ENCODE results near the gene SHISA7.
"Not testable (repeated sequence)": the region's sequence is repeated elsewhere in the genome, so short reads cannot be mapped to it uniquely, and the experiment has no call there.

SHISA7 gene

DNA sequence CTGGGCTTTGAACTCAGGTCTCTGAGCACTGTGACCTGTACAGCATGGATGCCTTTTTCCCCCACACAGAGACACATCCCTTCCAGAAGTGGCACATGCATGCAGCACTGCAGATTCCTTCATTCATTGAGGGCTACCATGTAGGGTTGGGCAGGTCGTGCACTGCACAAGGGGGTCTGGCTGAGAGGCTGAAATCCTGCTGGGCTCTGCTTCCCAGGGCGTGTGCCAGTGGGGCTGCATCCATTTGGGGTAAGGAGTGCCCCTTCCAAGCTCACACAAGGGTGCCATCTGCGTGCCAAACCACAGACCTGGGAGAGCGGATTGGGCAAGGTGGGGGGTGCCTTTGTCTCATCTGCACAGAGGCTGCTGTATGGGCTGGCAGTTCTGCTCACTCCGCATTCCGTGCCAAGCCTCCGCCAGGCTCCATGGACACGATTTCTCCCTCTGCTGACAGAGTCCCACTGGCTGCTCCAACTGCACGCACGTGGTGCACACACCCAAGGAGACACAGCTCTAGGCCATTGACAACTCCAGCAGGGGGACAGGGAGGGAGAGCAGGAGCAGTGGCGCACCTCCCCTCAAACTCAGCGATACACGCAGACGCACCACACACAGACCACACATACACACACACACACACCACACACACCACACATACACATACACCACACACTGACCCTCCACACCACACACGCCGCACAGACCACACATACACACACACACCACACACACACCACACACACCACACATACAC is 4.5 kb upstream of the SHISA7 start:
- DNase-seq (ENCODE audit: low read depth in 2 of 2) = no peak

- no peak for DNase-seq (ENCODE audit: low read depth in 2 of 2)
These were observed 3.0 kb upstream of the SHISA7 start for GRCh38 chr19:55446060-55446459.

- no peak for DNase-seq (ENCODE audit: low read depth in 2 of 2)
These were observed 1.5 kb upstream of the SHISA7 start for GRCh38 chr19:55444646-55445045.

DNA sequence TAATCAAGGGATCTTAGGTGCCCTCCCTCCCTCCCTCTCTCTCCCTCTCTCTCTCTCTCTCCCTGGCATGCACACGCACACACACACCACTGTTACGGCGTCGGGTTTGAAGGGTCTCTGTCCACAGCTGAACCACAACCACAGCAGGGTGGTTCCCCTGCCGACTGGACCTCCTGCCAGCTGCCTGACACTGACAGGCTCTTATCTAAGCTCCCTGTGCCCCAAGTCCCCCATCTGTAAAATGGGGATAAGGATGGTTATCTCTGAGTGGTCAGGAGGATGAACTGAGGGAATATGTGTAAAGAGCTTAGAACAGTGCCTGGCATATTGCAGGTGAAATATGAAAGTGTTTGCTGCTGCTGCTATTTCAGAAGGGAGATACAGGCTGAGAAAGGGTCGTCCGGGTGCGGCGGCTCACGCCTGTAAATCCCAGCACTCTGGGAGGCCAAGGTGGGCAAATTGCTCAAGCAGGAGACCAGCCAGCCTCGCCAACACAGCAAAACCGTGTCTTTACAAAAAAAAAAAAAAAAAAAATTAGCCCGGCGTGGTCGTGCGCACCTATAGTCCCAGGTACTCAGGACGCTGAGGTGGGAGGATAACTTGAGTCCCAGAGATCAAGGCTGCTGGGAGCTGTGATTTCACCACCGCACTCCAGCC is 852 bp upstream of the SHISA7 start:
- DNase-seq (ENCODE audit: low read depth in 2 of 2) = no peak

- DNase-seq (ENCODE audit: low read depth in 2 of 2) = no peak
These were observed 633 bp downstream of the SHISA7 start for GRCh38 chr19:55442372-55442961.

DNA sequence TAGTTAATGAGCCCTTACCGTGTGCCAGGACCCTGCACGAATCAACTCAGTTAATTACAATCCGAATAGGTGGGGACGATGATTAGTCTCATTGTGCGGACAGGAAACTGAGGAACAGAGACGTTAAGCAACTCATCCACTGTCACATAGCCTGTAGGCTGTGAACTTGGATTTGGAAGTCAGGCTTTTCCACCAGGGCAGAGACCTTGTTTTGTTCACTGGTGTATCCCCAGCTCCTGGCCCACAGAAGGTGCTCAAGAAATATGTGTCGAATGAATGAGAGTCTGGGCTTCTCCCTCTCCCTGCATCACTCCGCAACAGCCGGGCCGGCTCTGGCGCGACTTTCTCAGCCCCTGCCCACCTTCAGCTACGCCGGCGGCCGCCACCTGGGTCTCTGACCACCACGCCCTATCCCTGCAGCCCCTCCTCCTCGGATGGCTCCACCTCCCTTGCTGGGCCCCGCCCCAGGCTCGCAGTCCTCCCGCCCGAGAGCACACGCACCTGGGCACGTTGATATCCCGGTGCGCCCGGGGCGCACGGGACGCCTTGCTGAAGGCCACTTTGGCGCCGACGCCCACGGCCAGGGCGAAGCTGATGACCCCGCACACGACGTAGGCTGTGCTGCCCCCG is 1.3 kb downstream of the SHISA7 start:
- no peak for DNase-seq (ENCODE audit: low read depth in 2 of 2)

DNA sequence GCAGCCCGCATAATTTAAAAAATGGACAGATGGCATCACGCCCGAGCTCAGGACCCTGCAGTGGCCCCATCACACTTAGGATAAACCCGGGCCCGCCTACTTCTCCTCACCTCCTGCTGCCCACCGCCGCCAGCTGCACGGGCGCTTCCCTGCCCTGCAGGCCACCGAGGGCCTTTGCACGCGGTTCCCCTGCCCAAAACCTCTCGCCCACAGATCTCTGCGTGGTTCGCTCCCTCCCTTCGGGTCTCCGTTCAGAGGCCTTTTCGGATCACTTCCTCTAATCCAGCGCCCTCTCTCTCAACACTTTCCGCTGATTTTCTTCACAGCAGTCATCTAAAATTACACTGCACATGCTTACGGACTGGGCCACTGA is 1.8 kb downstream of the SHISA7 start:
- DNase-seq (ENCODE audit: low read depth in 2 of 2) = no peak

- no peak for DNase-seq (ENCODE audit: low read depth in 2 of 2)
These were observed 2.5 kb downstream of the SHISA7 start for GRCh38 chr19:55440411-55441105.

DNA sequence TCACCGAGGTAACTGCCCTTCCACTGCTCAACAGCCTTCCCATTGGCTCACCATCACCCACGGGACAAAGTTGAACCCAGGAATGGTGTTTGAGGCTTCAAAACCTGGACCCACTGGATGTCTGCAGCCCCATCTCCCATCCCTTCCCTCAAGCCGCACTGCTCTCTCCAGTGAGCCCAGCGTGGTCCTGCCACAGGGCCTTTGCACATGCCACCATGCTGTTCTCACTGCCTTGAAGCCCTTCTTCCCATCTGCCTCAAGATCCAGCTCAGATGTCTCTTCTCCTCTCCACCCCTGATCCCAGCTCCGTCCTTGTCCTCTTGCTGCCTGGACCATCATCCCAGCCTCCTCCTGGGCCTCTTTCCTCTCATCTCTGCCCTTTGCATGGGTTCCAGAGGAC is 4.0 kb downstream of the SHISA7 start:
- no peak for DNase-seq (ENCODE audit: low read depth in 2 of 2)

- no peak for DNase-seq (ENCODE audit: low read depth in 2 of 2)
These were observed 5.7 kb downstream of the SHISA7 start for GRCh38 chr19:55437410-55437809.

GRCh38 chr19:55436847-55437246 is 6.3 kb downstream of the SHISA7 start:
- no peak for DNase-seq (ENCODE audit: low read depth in 2 of 2)

DNA sequence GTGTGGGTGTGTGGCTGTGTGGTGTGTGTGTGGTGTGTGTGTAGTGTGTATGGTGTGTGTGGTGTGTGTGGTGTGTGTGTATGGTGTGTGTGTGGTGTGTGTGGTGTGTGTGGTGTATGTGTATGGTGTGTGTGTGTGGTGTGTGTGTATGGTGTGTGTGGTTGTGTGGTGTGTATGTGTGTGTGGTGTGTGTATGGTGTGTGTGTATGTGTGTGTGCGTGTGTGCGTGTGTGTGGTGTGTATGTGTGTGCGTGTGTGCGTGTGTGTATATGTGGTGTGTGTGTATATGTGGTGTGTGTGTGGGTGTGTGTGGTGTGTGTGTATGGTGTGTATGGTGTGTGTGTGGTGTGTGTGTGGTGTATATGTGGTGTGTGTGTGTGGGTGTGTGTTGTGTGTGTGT is 8.1 kb downstream of the SHISA7 start:
- DNase-seq (ENCODE audit: low read depth in 2 of 2) = no peak

DNA sequence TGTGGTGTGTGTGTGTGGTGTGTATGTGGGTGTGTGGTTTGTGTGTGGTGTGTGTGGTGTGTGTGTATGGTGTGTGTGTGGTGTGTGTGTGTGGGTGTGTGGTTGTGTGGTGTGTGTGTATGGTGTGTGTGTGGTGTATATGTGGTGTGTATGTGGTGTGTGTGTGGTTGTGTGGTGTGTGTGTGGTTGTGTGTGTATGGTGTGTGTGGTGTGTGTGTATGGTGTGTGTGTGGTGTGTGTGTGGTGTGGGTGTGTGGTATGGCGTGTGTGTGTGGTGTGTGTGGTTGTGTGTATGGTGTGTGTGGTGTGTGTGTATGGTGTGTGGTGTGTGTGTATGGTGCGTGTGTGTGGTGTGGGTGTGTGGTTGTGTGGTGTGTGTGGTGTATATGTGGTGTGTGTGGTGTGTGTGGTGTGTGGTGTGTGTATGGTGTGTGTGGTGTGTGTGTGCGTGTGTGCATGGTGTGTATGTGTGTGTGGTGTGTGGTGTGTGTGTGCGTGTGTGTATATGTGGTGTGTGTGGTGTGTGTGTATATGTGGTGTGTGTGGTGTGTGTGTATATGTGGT is 8.7 kb downstream of the SHISA7 start:
- DNase-seq (ENCODE audit: low read depth in 2 of 2) = no peak

DNA sequence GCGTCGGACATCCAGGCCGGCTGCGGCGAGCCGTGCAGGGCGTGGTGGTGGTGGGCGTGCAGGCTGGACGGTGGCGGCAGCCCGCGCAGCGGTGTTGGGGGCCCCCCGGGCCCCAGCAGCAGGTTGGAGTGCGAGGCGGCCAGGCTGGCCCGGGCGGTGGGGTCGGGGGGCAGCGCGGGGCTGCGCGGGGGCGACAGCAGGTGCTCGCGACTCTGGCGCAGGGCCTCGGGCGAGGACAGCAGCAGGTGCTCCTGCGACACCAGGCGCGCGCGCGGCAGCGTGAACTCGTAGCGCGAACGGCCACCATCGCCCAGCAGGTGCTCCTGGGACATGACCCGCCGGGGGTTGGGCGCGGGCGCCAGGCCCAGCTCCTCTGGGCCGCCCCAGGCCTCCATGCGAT is 9.8 kb downstream of the SHISA7 start:
- DNase-seq (ENCODE audit: low read depth in 2 of 2) = no peak

GRCh38 chr19:55432241-55432959 is 10.7 kb downstream of the SHISA7 start:
- no peak for DNase-seq (ENCODE audit: low read depth in 2 of 2)

DNA sequence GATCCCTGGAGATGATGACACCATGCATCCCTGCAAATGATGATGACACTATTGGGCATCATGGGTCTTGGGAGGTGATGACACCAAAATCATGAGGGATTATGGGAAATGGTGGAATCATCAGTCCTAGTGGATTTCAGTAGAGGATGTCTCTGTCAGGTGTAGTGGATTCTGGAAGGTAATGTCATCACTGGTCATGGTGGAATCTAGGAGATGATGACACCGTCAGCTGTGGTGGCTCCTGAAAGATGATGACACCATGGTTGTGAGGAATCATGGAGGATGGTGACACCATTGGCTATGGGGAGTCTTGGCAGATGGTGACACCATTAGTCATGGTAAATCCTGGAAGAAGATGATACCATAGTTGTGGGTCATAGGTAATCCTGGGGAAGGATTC is 11.9 kb downstream of the SHISA7 start:
- DNase-seq (ENCODE audit: low read depth in 2 of 2) = no peak

DNA sequence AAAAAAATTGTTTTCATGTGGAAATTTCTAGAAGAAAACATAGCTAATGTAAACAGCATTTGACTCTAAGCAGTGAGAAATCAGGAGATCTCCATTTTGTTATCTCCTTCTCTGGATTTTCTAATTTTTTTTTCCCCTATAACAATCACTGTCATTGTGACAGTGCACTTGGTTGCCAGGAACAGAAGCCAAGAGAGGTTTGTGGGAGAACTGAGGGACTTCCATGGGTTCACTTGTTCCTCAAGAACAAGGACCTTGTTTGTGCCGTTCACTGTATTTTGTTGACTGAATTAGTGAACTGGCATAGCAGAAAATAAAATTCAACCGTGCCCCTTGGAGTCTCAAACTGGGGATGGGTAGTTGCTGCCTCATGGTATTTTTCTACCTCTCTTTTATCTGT is 17.1 kb downstream of the SHISA7 start:
- no peak for DNase-seq (ENCODE audit: low read depth in 2 of 2)

DNA sequence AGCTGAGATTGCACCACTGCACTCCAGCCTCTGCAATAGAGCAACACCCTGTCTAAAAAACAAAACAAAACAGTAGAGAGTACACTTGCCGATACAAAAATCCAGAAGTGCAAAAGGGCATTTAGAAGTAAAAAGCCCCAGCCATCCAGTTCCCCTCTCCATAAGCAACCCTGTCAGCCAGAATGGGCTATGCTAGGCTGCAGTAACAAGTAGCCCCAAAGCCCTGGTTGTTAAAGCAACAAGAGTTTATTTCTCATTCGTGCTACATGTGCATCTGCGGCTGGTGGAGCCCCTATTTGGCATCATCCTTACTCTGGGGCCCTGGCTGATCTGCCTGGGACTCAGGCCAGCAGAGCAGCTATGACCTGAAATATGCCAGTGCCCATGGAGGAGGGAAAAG is 18.6 kb downstream of the SHISA7 start:
- DNase-seq (ENCODE audit: low read depth in 2 of 2) = no peak

DNA sequence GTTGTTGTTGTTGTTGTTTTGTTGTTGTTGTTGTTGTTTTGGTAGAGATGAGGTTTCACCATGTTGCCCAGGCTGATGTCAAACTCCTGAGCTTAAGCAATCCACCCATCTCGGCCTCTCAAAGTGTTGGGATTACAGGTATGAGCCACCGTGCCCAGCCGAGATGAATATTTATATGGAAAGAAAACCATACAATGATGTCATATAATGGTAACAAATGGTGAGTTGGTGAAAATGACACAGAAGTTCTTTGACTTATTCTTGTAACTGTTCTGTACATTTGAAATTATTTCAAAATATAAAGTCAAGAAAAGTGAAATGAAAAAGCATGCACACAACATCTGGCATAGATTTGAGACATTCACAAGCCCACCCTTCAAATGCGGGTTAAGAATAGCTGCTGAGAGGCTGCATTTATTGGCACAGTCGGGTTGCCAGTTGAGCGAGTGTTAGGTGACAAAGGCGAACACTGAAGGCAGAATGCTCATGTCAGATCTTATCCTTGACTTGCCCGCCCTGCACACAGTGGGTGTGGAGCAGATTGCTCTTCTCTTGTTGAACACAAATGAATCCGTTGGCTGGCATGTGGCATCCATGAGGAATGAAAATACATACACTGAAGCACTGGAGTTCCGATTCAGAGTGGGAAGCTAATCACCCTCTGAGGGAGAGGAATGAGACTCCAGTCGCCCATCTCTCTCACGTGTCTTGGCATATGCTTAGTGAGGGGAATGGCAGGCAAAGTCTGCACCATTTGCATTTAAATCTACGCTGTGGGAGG is 19.7 kb downstream of the SHISA7 start:
- DNase-seq (ENCODE audit: low read depth in 2 of 2) = no peak

DNA sequence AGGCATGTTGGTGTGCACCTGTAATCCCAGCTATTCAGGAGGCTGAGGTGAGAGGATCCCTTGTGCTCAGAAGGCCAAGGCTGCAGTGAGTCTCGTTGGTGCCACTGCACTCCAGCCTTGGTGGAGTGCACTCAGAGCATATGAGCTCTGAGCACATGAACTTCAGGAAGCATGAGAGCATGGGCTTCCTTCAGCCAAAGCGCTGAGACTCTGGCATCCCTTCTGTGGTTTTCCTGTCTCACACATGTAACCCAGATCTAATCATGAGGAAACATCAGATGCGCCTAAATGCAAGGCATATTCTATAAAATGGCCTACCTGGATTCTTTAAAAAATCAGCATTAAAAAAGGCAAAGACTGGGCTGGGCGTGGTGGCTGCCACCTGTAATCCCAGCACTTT is 21.8 kb downstream of the SHISA7 start:
- not testable (repeated sequence) for DNase-seq (ENCODE audit: low read depth in 2 of 2)

Data from stimulated activated CD8-positive, alpha-beta memory T cell treated with anti-CD3 and anti-CD28 coated beads, Interleukin-15, amount 100 ng/mL, for 48 hours (primary cell).